Prostate gland (tissue), 2 donors: Measurements from ENCODE around the gene PHF23. TPM values are rescaled to one million over a fixed set of nuclear protein-coding genes. Genes with fewer than 3 reads are reported as not detected.

Experiments used
- DNase-seq: peaks from one replicate; pipeline ENCODE4 v3.0.0-alpha.2; 2019; ENCODE audit warnings: low spot score
- H3K27ac ChIP-seq, 2 donors: fragments of 200-600 bp; sonication (generic); 2 replicates each; pipeline ENCODE4 v1.5.1; 2017 to 2019
- H3K27me3 ChIP-seq: fragments of 200-600 bp; sonication (generic); replicated peaks from 2 replicates; pipeline ENCODE4 v1.5.1; 2019; ENCODE audit not compliant: insufficient read depth
- H3K36me3 ChIP-seq, 2 donors: fragments of 200-600 bp; sonication (generic); 1 replicate in 1 of 2; 2 replicates in 1 of 2; pipeline versions ENCODE4 v1.5.1 to v1.8.1; 2017 to 2019
- H3K4me1 ChIP-seq: fragments of 200-600 bp; sonication (generic); replicated peaks from 2 replicates; pipeline ENCODE4 v1.5.1; 2019
- H3K4me3 ChIP-seq, 2 donors: fragments of 200-600 bp; sonication (generic); 2 replicates each; pipeline ENCODE4 v1.5.1; 2017 to 2019
- H3K9me3 ChIP-seq: fragments of 200-600 bp; sonication (generic); 2 replicates; pipeline ENCODE4 v1.5.1; 2017
- CTCF ChIP-seq, 4 experiments: fragments of 200-600 bp in 2 of 4; fragments of 450-650 bp in 2 of 4; sonication (generic) in 2 of 4; IDR thresholded peaks; 1 replicate in 3 of 4; 2 replicates in 1 of 4; pipeline ENCODE4 v1.5.1; 2016 to 2019; ENCODE audit warnings: antibody characterized with exemption in 4 of 4, mild to moderate bottlenecking in 2 of 4, moderate library complexity in 2 of 4
- POLR2A ChIP-seq: fragments of 450-650 bp; IDR thresholded peaks from one replicate; pipeline ENCODE4 v1.6.1; 2016; ENCODE audit warnings: antibody characterized with exemption, mild to moderate bottlenecking
- POLR2AphosphoS5 ChIP-seq: sonication (generic); formaldehyde crosslinking; IDR thresholded peaks from one replicate; pipeline ENCODE4 v1.6.1; 2017; ENCODE audit warnings: antibody characterized with exemption
- WGBS: methylation state at CpG from one replicate; pipeline ENCODE4 v1.1.5; 2018; 5-methylcytosine and 5-hydroxymethylcytosine counted together
- intact Hi-C: fragments of 100-400 bp; cut with DNase I; formaldehyde crosslinking; loops from one replicate; pipeline ENCODE4 v1.14.2; 2022
- total RNA-seq, 2 donors: library from RNA; depleted of rRNA; stranded (reverse); fragments of >200 nt; gene quantifications; one replicate each; pipeline ENCODE4 v1.1.0, GENCODE V29; 2016

Gene PHF23
- total RNA-seq, 2 donors from 2014 or later = 41.2 to 92.5 TPM

GRCh38 chr17:7192271-7192937 is 46.9 kb downstream of the PHF23 start:
- intact Hi-C loops = no loop called here
- Histone ChIP-seq H3K4me3 (no peak overlapping the region), H3K27ac (no peak overlapping the region), H3K36me3 (peaks cover 0 to 10% of the 10 kb centered on the region in 2 donors), H3K27me3 (no peaks in the 10 kb centered on the region), H3K4me1 (no peaks in the 10 kb centered on the region), H3K9me3 (no peaks in the 10 kb centered on the region)
- no peak for TF ChIP-seq POLR2A
- TF ChIP-seq CTCF (IDR thresholded peaks at IDR 0.05) = no peak
- TF ChIP-seq POLR2AphosphoS5 = no peak
- WGBS = 75% methylated on average over 12 of the region's 12 CpGs
- no peak for DNase-seq

GRCh38 chr17:7191571-7192270 is 47.5 kb downstream of the PHF23 start:
- Histone ChIP-seq H3K27me3 (no peaks in the 10 kb centered on the region), H3K9me3 (no peaks in the 10 kb centered on the region), H3K36me3 (peaks cover 0 to 10% of the 10 kb centered on the region in 2 donors), H3K4me1 (no peaks in the 10 kb centered on the region), H3K27ac (no peak overlapping the region), H3K4me3 (no peak overlapping the region)
- WGBS = 73% methylated on average over 26 of the region's 26 CpGs
- TF ChIP-seq CTCF (IDR thresholded peaks at IDR 0.05) (no peak), POLR2AphosphoS5 (peak; percentile 35)
- no peak for DNase-seq
- intact Hi-C loops = no loop called here

GRCh38 chr17:7191069-7191468 is 48.2 kb downstream of the PHF23 start:
- H3K9me3 ChIP-seq = no peaks in the 10 kb centered on the region
- intact Hi-C loops = no loop called here
- H3K36me3 ChIP-seq = peaks cover 0 to 5% of the 10 kb centered on the region in 2 donors
- no peak for TF ChIP-seq POLR2A
- no peak for TF ChIP-seq CTCF (IDR thresholded peaks at IDR 0.05)
- TF ChIP-seq POLR2AphosphoS5 = no peak
- H3K27ac ChIP-seq = no peak overlapping the region
- no peak for DNase-seq
- no peaks in the 10 kb centered on the region for H3K4me1 ChIP-seq
- no peak overlapping the region for H3K4me3 ChIP-seq
- no peaks in the 10 kb centered on the region for H3K27me3 ChIP-seq
- 88% methylated on average over 12 of the region's 12 CpGs for WGBS

- Histone ChIP-seq H3K27me3 (no peaks in the 10 kb centered on the region), H3K4me1 (no peaks in the 10 kb centered on the region), H3K36me3 (no peaks in the 10 kb centered on the region), H3K9me3 (no peaks in the 10 kb centered on the region), H3K4me3 (no peak overlapping the region), H3K27ac (no peak overlapping the region)
- DNase-seq = no peak
- intact Hi-C loops = no loop called here
- WGBS = 89% methylated on average over 14 of the region's 14 CpGs
- no peak for TF ChIP-seq POLR2A
- TF ChIP-seq CTCF (IDR thresholded peaks at IDR 0.05) = no peak
- TF ChIP-seq POLR2AphosphoS5 = no peak
These were observed 48.9 kb downstream of the PHF23 start for GRCh38 chr17:7190276-7190917.
